BE2C (cell line): ENCODE measurements around the gene ELMO1.

Source experiments
- DNase-seq: peaks from one replicate; pipeline ENCODE4 v3.0.0-alpha.2; 2020
- H3K27me3 ChIP-seq: fragments of 250-450 bp; sonication (Bioruptor Pico); 2 replicates; pipeline ENCODE4 v1.5.1; 2020; ENCODE audit warnings: mild to moderate bottlenecking
- H3K36me3 ChIP-seq: fragments of 250-450 bp; sonication (Bioruptor Pico); 2 replicates; pipeline ENCODE4 v1.5.1; 2020; ENCODE audit warnings: mild to moderate bottlenecking
- H3K4me1 ChIP-seq: fragments of 250-450 bp; sonication (Bioruptor Pico); 2 replicates; pipeline ENCODE4 v1.5.1; 2020
- H3K4me3 ChIP-seq: 2 replicates; pipeline ENCODE4 v1.5.1; 2011; ENCODE audit warnings: low read depth, low read length
- H3K9me3 ChIP-seq: fragments of 250-450 bp; sonication (Bioruptor Pico); 2 replicates; pipeline ENCODE4 v1.5.1; 2020
- TF ChIP-seq, protein P1 (sequence below): IDR thresholded peaks from 2 replicates; pipeline ENCODE4 v1.5.1; 2012; ENCODE audit warnings: mild to moderate bottlenecking, low read depth, low read length

The ELMO1 gene

DNA sequence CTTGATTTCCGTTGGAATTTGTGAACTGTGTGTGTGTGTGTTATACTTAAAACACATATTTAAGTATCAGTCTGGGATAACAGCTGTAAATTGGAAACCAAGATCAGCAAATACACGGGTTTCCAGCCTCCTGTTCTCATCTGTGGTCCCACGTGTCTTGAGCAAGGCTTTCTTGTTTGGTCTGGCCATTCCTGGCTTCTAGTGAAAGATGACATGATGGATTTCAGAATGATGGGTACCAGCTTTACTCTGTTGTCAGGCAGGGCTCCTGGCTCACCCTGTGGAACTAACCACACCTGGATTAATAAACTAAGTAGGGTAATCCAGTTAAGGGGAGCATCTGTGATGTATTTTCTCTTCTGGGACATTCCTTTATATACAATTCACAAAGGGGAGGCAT lies 378.2 kb downstream of the ELMO1 start:
- H3K9me3 ChIP-seq: no peaks in the 10 kb centered on the region
- no peaks in the 10 kb centered on the region for H3K4me1 ChIP-seq
- no peaks in the 10 kb centered on the region for H3K27me3 ChIP-seq
- TF ChIP-seq, protein P1, sequence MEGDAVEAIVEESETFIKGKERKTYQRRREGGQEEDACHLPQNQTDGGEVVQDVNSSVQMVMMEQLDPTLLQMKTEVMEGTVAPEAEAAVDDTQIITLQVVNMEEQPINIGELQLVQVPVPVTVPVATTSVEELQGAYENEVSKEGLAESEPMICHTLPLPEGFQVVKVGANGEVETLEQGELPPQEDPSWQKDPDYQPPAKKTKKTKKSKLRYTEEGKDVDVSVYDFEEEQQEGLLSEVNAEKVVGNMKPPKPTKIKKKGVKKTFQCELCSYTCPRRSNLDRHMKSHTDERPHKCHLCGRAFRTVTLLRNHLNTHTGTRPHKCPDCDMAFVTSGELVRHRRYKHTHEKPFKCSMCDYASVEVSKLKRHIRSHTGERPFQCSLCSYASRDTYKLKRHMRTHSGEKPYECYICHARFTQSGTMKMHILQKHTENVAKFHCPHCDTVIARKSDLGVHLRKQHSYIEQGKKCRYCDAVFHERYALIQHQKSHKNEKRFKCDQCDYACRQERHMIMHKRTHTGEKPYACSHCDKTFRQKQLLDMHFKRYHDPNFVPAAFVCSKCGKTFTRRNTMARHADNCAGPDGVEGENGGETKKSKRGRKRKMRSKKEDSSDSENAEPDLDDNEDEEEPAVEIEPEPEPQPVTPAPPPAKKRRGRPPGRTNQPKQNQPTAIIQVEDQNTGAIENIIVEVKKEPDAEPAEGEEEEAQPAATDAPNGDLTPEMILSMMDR: no peak
- DNase-seq: no peak
- H3K36me3 ChIP-seq: no peaks in the 10 kb centered on the region
- H3K4me3 ChIP-seq: no peak overlapping the region

DNA sequence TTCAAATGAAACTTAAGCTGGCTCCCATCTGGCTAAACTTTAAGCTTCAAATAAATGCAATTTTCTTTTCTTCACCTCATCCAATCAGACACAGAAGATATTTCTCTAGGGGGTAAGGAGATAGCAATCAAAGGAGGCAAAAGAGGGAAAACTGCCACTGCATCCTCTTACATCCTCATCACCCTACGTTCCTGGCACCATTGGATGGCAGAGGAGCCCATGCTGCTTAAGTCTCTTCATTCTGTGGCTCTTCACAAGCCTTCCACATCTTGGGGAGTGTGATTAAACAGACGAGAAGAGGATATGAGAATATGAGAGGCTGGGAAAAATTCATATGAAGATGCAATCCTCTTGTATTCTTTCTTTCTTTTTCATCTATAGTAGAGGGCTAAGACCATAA lies 378.6 kb downstream of the ELMO1 start:
- TF ChIP-seq, protein P1: no peak
- Histone ChIP-seq H3K36me3 (no peaks in the 10 kb centered on the region), H3K4me1 (no peaks in the 10 kb centered on the region), H3K4me3 (no peak overlapping the region), H3K27me3 (no peaks in the 10 kb centered on the region), H3K9me3 (no peaks in the 10 kb centered on the region)
- DNase-seq: no peak

- no peaks in the 10 kb centered on the region for H3K36me3 ChIP-seq
- no peaks in the 10 kb centered on the region for H3K4me1 ChIP-seq
- TF ChIP-seq, protein P1: no peak
- H3K27me3 ChIP-seq: no peaks in the 10 kb centered on the region
- H3K4me3 ChIP-seq: no peak overlapping the region
- no peaks in the 10 kb centered on the region for H3K9me3 ChIP-seq
- DNase-seq: no peak
Observed at GRCh38 chr7:37069336-37069735, 379.3 kb downstream of the ELMO1 start.

- Histone ChIP-seq H3K9me3 (no peaks in the 10 kb centered on the region), H3K36me3 (no peaks in the 10 kb centered on the region), H3K27me3 (no peaks in the 10 kb centered on the region), H3K4me1 (no peaks in the 10 kb centered on the region), H3K4me3 (no peak overlapping the region)
- no peak for DNase-seq
- TF ChIP-seq, protein P1: no peak
Observed at GRCh38 chr7:37068902-37069301, 379.8 kb downstream of the ELMO1 start.

DNA sequence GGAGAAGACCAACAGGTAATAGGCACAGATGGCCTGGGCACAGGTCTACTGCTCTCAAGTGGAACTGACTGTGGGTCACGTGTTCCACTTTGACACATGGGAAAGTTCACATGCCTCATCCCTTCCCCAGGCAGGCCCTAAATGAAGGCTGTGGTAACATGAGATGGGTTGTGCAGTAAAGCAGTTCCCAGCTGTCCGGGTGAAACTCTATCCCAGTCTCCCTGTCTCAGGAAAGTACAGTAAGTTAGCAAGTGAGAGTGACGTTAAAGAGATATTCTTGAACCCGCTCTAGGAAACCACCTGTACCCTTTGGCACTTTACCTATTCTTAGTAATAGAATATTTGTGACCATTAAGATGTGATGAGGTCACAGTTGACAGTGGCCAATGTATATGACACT lies 380.6 kb downstream of the ELMO1 start:
- H3K36me3 ChIP-seq: no peaks in the 10 kb centered on the region
- DNase-seq: no peak
- TF ChIP-seq, protein P1: no peak
- H3K4me3 ChIP-seq: no peak overlapping the region
- no peaks in the 10 kb centered on the region for H3K27me3 ChIP-seq
- H3K9me3 ChIP-seq: no peaks in the 10 kb centered on the region
- H3K4me1 ChIP-seq: peaks cover under 1% of the 10 kb centered on the region

- no peaks in the 10 kb centered on the region for H3K9me3 ChIP-seq
- peaks cover 12% of the 10 kb centered on the region for H3K4me1 ChIP-seq
- H3K4me3 ChIP-seq: no peak overlapping the region
- H3K27me3 ChIP-seq: no peaks in the 10 kb centered on the region
- TF ChIP-seq, protein P1: no peak
- no peak for DNase-seq
- H3K36me3 ChIP-seq: no peaks in the 10 kb centered on the region
Observed at GRCh38 chr7:37065779-37066271, 382.8 kb downstream of the ELMO1 start.
